ENCODE data around the gene GABRG3.

- no peak for TF ChIP-seq SREBF2 (IDR thresholded peaks at IDR 0.05)
- no peak for TF ChIP-seq POLR2A (IDR thresholded peaks at IDR 0.05; ENCODE audit: low read length)
- no peak for TF ChIP-seq HEYL (CRISPR knock-in tag; IDR thresholded peaks at IDR 0.05)
- TF ChIP-seq HDAC2 (IDR thresholded peaks at IDR 0.05) = no peak
These were observed 34.5 kb upstream of the GABRG3 start for GRCh38 chr15:26936502-26936901.
